ENCODE data around the gene FAM222B.
"Not testable (repeated sequence)": the region's sequence is repeated elsewhere in the genome, so short reads cannot be mapped to it uniquely, and the experiment has no call there.

FAM222B gene

DNA sequence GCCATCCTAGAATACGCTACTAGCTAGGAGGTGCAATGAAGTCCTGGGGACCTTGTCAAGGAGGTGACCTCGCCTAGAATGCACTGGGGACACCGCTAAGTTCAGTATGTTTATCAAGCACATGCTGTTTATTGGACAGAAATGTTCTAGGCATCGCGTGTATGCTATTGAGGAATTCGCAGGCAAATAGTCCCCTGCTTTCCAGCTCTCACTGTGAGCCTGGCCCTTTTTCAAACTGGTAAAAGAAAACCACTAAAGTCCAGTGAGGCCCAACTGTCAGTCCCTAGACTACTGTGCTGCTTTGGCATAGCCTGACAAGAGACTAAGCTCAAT is 1.2 kb upstream of the FAM222B start:
- no peak for DNase-seq (ENCODE audit: low read depth, low spot score)

DNA sequence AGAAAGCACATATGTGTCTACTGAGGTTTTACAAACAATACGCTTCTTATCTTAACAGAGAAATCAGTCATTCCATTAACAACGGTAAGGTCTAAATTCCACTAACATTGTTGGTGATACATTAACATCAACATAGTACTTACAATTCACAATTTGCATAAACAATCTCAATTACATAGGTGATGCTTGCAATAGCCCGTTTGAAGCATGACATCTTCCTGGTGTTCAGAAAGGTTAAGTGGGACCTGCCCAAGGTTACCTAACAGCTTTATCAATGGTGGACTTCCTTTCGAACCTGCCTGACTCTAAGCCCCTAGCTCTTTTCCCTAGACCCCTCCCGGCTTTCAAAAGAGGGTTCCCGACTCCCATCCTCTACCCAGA is 699 bp downstream of the FAM222B start:
- DNase-seq (ENCODE audit: low read depth, low spot score), result no peak

DNA sequence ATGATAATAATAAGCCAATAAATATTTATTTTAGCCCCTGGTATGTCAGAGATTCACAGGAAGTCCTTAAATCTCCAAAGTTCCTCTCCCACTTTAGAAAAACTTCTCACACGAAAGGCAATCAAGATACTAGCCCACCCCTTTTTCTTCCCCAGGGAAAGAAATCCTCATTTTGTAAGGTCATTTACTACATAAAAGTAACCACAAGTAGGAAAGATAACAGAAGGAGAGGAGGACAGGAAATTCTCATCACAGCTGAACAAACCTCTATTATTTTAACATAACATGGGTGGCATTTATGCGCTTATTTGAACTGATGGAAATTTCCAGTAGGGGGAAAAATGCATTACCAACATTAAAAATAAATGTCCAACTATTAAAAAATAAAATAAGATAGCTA is 3.4 kb downstream of the FAM222B start:
- DNase-seq (ENCODE audit: low read depth, low spot score), result no peak

DNA sequence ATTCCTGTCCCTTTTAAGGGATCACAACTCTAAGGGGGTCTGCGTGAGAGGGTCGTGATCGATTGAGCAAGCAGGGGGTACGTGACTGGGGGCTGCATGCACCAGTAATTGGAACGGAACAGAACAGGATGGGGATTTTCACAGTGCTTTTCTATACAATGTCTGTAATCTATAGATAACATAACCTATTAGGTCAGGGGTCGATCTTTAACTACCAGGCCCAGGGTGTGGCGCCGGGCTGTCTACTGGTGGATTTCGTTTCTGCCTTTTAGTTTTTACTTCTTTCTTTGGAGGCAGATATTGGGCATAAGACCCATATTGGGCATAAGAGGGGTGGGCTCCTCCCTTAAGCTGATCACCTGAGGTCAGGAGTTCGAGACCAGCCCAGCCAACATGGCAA is 6.0 kb downstream of the FAM222B start:
- DNase-seq (ENCODE audit: low read depth, low spot score), result not testable (repeated sequence)

DNA sequence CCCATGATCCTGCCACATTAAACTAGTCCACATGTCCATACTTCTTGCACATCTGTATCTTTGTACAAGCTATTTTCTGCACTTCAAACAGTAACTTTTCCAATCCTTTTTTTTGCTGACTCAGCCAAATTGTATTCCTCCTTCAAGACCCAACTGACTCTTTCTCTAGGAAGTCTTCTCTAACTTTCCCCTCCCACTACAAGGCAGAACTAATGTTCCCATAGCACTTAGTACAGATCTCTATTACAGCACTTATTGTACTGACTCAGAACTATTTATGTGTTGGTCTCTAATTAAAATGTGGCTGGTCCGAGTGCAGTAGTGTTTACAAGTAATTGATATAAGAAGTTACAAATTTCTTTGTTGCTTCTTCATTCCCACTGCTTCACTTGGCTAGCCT is 8.2 kb downstream of the FAM222B start:
- no peak for DNase-seq (ENCODE audit: low read depth, low spot score)

DNA sequence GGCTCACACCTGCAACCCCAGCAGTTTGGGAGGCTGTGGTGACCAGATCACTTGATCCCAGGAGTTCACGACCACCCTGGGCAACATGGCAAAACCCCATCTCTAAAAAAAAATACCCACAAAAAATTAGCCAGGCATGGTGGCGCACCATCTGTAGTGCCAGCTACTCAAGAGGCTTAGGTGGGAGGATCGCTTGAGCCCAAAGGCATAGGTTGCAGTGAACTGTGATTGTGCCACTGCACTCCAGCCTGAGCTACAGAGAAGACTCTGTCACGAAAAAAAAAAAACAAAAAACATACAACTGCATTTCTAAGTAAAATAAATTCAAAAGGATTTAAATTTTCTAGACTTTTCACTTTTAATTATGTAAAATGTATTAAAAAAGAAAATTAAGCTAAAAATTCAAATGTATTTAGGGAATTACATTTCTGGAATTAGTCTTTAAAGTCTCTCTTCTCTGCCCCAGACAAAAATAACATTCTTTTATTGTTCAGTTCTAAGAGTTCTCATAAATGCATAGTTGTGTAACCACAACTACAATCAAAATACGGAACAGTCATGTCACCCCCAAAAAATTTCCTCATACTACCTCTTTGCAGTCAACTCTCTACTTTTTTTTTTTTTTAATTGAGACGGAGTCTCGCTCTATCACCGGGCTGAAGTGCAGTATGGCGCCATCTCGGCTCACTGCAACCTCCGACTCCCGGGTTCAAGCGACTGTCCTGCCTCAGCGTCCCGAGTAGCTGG is 14.1 kb downstream of the FAM222B start:
- no peak for DNase-seq (ENCODE audit: low read depth, low spot score)

DNA sequence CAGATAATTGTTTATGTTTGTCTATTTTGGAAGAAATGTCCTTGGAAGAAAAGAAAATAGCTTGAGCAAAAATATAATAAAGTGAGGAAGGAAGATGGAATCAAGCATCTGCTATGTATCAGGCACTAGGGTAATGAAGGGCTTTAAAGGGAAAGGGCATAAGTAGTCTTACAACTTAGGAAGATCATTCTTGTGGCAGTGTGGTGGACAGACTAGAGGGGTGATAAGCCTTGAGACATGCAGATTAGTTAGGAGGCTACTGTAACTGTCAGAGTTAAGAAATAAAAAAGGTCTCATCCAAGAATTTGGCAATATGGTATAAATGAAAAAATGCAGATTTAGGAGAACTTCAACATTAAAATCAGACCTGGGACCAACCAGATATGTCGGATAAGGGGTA is 14.9 kb downstream of the FAM222B start:
- DNase-seq (ENCODE audit: low read depth, low spot score), result no peak

DNA sequence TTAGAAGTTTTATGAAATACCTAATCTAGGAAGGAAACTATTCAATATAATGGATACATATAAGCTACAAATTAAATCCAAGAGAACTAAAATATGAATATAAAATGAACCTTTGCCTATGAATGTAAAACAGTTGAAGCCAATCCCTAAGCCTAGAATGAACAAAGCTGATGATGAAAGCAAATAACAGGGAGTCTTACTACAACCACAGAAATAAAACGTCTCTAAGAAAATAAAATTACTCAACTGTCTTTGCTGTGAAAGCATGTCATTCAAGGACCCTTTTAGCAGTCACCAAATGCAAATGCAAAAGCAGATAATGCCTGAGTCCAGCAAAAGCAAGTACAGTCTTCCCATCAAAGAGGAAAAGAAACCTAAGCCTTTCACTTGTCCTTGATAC is 23.0 kb downstream of the FAM222B start:
- no peak for DNase-seq (ENCODE audit: low read depth, low spot score)

DNA sequence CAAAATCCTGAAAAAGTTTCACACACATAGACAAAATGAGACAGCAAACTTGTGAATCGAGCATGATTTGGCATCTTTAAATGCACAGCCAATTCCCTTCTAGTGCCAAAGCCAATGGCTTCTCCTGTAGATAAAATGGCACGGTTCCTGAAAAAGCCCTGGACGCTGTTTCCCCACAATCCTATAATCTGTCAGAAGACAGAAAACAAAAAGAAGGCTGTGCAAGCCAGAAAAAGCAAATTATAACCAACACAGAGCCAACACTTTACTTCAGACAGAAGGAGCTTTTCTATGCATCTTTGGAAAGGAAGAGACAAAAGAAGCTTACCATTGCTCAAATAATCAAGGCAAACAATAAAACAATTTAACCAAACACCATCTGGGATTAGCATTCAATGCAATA is 23.8 kb downstream of the FAM222B start:
- no peak for DNase-seq (ENCODE audit: low read depth, low spot score)

DNA sequence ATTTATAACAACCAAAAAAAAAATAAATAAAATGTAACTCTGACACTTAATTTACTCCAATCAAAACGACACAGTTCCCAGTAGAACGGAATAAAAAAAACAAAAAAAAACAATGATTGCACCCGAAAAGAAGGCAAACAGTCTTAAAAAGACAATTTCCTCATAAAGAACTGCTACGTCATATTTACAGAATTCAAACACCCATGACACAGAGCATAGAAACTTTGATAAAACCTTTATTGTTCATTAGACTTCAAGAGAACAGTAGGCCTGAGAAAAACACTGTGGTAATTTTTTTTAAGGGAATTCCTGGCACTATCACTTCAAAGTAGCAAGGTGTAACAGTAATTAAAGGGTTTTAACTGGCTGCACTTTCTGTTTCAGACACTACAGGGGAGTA is 26.1 kb downstream of the FAM222B start:
- no peak for DNase-seq (ENCODE audit: low read depth, low spot score)

DNA sequence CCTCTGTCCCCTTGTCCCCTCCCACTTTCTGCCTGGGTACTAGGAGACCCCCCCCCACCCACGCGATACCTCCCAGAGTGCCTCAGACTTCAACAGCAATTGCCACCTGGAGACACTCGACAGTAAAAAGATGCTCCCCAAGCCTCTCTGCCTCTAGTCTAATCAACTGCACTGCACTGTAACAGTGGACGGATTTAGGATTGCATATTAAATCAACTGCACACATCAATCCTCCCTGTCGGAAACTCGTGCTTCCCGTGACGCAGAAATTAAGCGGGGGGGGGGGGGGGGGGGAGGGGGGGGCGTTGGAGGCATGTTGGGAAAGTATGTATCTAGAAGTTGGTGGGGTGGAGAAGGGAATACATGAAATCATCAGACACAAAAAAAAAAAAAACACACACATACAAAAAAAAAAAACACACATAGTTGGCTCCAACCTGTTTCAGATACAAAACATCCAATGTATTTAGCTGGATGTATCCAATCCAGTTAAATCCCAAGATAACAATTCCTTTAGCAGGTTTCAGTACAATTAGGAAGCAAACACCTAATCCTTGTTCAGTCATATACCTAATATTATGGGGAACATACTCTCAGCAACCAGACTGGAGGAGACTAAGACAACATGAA is 29.7 kb downstream of the FAM222B start:
- DNase-seq (ENCODE audit: low read depth, low spot score), result no peak

DNA sequence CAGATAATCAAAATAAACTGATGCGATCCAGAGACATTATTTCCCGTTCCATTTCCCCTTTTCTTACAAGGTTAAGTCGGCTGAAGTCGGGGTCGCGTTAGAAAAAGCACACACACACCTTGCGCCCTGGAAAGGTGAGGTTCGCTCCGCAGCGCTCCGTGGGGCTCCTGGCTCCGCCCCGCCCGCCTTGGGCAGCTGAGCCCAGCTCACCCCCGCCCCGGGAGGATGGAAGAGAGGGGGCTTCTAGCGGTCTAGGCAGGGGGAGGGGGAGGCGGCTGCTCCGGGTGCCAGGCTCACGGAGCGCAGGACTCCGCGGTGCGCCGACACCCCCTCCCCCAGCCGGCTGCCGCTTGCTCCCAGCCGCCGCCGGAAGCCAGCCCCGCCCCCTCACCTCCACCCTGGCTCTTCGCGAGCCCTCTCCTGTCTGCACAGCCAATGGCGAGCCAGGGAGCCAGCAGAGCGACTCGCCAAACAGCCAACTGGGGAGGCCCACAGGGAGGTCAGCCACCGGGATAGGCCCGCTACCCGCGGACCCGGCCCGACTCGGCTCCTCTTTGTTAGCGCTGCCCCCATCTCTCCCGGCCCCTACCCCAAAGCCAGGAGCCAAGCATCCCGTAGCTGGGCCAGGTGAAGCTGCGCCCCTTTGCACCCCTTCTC is 30.4 kb downstream of the FAM222B start:
- peak; percentile 97 for DNase-seq (ENCODE audit: low read depth, low spot score)

DNA sequence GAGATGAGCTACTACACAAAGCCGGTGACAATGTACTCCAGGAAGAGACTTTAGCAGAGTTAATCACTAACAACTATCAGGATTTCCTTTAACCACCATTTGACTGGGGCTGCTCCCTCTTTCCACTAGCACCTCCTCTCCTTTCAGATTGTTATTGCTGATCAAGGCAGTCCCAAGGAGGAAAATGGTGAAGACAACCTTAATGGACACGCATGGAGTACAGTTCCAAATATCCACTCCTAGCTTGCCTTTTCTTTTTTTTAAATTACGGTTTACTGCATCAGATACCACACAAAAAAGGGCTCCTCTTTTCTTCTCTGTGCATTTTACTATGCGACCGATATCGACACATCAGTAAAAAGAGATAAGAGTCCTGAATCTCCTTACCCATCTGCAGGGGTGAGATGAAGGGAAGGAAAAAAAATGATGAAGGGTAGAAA is 30.9 kb downstream of the FAM222B start:
- peak; percentile 21 for DNase-seq (ENCODE audit: low read depth, low spot score)

DNA sequence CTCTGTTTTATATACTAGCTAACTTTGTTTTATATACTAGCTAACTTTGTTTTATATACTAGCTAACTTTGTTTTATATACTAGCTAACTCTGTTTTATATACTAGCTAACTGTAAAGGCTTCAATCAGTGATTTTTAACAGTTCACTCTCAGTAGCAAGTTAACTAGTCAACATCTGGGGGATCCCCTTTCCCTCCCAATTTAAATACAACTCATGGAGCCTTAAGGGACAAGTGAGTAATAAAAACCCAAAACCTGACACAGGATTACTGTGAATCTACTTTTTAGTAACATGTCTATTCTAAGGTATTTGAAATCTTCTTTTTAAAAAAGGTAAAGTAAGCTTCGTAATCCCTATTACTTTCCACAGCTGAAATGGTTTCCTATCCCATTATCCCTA is 32.2 kb downstream of the FAM222B start:
- no peak for DNase-seq (ENCODE audit: low read depth, low spot score)

DNA sequence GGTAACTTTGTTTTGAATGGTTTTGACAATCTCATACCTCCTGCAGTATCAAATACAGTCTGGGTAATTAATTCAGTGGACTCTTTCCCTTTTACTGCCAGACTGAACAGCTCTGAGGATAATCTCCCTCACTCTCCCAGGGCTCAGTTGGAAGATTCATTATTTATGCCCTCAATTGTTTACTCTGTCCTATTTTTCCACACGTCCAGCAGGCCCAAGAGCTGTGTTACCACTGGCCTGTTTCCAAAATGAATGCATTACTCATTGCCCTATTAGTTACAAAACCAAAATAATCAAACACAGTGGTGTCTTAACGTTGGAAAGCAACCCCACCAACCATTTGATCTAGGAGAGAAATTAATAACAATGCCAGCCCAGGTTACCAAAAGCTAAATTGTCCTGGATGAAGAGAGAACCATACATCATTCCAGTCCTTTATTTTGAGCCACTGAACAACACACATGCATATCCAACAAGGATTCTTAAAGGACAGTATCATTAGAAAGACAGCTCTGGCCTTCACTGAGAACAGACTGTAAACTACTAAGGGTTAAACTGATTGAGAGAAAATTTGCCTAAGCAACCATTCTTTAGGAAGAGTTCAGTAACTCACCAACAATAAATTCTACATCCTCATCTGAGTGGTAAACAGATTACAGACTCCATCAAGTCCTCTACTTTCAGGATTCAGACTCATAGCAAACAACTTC is 34.5 kb downstream of the FAM222B start:
- no peak for DNase-seq (ENCODE audit: low read depth, low spot score)

DNA sequence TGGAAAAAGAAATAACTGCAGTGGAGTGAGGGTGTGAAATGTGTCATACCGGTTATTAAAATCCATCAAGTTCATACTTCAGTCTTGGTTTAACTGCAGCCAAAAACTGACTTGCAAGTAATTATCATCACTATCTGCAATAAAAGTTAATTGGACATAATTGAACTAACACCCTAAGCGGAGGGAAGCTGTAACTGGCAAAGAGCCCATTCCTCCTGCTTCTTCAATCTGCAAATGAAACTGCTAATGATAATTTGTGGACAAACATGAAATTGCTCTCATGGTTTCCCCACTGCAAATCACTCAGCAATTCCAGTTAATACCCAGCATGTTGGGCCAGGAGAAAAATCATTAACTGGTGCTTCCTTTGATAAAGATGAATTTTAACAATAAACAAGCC is 46.5 kb downstream of the FAM222B start:
- no peak for DNase-seq (ENCODE audit: low read depth, low spot score)

DNA sequence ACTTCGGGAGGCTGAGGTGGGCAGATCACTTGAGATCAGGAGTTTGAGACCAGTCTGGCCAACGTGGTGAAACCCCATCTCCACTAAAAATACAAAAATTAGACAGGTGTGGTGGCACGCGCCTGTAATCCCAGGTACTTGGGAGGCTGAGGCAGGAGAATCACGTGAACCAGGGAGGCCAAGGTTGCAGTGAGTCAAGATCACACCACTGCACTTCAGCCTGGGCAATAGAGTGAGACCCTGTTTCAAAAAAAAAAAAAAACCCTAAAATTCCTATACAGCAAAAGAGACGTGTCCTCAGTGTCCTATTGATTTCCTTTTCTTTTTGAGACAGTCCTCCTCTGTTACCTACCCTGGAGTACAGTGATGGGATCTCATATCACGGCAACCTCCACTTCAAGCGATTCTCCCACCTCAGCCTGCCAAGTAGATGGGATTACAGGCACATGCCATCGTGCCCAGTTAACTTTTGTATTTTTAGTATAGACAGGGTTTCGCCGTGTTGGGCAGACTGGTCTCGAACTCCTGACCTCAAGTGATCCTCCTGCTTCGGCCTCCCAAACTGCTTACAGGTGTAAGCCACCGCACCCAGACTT is 47.6 kb downstream of the FAM222B start:
- not testable (repeated sequence) for DNase-seq (ENCODE audit: low read depth, low spot score)

DNA sequence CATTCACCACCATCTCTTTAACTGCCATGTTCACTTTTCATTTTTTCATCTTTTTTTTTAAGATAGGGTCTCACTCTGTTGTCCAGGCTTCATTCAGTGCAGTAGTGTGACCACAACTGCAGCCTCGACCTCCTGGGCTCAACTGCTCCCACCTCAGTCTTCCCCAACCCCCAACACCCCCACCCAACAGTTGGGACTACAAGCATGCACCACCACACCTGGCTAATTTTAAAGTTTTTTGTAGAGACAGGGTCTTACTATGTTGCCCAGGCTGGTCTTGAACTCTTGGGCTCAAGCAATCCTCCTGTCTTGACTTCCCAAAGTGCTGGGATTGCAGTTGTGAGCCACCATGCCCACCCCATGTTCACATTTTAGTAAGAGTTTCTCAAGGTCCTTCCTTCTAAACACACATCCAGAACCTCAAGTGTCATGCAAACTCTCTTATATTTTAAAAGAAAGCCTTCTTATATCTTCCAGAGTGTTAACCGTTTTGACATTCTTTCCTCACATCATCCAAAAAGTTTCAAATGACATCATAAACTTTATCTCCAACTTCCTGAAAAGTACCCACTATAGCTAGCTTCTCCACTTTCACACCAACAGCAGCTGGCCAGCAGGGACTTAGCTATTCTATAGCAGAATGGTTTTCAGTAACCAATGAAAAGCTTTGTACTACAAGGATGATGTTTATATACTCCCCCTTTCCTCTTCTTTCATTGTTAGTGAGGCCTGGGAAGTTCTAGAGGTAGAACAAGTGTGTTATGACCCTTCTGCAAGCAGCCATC is 49.5 kb downstream of the FAM222B start:
- DNase-seq (ENCODE audit: low read depth, low spot score), result no peak

DNA sequence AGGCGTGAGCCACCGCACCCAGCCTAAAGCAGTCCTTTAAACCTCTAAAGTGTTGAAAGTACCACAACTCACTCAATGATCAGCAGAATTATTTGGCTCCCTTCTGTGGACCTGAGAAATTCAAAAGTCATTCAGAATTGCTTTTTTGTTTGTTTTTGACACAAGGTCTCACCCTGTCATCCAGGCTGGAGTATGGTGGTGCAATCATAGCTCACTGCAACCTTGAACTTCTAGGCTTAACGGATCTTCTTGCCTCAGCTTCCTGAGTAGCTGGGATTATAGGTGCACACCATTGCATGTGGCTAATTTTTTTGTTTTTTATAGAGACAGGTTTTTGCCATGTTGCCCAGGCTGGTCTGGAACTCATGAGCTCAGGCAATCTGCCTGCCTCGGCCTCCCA is 54.5 kb downstream of the FAM222B start:
- no peak for DNase-seq (ENCODE audit: low read depth, low spot score)

DNA sequence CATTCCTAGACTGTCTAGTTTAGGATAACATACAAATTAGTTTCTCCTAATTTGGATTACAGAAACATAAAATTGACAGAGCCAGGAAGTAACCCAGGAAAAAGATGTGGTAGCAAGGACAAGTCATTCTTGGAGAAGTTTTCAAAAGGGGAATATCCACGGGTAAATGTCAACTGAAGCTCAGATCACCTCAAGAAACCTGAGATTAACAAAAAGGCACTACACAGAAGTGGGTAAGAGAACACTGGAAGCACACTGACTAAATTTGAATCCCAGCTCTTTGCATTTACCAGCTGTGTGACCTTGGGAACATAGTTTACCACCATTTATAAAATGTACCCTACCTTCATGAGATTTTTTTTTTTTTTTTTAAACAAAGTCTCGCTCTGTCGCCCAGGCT is 59.4 kb downstream of the FAM222B start:
- no peak for DNase-seq (ENCODE audit: low read depth, low spot score)

DNA sequence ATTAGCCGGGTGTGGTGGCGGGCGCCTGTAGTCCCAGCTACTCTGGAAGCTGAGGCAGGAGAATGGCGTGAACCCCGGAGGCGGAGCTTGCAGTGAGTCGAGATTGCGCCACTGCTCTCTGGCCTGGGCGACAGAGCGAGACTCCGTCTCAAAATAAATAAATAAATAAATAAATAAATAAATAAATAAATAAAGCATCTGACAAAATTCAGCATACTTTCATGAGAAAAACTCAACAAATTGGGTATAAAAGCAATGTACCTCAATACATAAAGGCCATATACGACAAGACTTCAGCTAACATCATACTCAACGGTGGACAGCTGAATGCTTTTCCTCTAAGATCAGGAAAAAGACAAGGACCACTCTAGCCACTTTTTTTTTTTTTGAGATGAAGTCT is 63.0 kb downstream of the FAM222B start:
- DNase-seq (ENCODE audit: low read depth, low spot score), result not testable (repeated sequence)
